NK-92 (cell line): ENCODE results near the gene WDR64.

Source experiments
- DNase-seq: peaks from one replicate; lab custom pipeline; 2025; ENCODE audit not compliant: unreplicated experiment; lab: John Stamatoyannopoulos, UW

Gene WDR64

DNA sequence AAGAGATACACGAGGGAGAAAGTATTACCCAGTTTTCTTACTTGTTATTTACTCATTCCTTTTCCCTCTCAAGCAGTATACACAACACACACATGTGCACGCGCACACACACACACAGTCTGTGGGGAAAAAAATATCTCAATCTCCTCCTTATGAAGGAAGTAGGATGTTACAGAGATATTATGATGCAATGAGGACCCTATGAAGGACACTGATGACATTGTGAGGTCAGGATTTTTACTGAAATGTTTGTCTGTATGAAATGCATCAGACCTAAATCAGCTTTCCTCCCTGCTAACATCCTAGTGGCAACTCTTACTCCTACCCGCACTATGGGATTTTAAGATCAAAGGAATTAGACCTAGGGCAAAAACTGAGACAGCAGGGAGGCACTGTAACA lies at the start of gene WDR64:
Gene WDR64, plus strand, starts transcription at position 270 of the 400 bp plus-strand sequence. CDS start 204 bp downstream, outside the sequence.
- no peak for DNase-seq

DNA sequence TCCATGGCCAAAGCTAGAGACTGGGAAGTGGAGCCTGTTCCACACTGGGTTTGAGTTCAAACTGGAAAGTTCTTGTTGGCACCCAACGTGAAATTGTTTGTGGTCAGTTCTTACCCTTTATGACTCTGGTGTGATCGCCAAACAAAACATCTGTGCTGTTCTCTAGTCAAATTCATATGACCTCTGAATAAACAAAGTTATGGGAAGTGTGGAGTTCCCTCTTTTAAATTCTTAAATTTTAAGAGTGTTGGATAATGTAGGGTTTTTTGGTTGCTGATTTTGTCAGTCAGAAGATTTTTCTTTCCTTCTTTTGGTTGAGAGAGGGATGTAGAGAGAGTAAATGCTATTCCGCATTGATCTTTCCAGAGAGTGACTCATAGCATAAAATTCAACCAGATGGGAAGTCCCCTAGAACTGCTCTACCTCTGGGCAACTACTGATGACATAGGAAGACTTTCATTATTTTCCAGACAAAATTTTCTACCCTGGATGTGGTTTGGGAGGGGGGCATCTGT lies 48.3 kb upstream of the WDR64 start:
- no peak for DNase-seq

DNA sequence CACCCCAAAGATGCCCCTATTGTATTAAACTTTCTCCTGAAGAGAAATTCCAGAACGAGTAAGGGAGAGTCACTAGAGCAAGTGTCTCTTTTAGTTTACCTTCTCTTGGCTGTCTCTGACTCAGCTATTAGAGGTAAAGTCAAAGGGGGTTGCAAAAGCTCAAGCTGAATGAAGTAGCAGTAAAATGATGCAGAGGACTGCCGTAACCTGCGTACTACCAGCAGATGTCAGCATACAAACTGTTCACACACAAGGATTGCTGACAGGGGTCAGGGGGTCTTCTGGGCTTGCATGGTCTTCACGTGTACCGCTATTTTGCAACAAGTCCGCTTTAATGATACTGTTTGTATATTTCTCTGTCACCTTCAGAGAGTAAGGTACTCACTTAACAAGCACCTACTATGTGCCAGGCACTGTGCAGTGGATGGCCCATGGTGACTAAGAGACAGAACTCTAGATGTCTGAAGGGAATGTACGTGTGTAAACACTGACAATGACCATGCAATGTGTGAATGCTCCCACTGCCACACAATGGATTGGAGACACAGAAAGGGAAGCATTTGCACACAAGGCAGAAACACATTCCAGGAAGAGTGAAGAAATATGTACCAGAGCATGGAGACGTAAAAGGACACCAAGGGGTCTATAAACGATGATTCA lies 46.8 kb upstream of the WDR64 start:
- DNase-seq: no peak

DNA sequence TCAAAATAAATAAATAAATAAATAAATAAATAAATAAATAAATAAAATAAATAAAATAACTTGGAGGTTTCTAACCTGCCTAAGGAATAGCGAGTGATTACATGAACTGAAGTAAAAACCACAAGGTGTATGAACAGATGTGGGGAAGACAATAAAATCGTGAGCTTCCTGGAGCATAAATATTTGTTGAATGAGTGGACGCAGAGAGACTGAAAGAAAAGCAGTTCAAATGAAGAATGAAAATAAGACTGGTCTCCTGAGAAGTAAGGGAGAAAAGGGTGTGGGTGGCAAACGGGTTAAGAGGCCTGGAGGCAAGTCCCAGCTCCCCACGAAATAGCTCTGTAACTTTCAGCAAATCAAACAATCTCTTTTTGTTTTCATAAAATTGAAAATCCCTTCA lies 45.5 kb upstream of the WDR64 start:
- DNase-seq: no peak

DNA sequence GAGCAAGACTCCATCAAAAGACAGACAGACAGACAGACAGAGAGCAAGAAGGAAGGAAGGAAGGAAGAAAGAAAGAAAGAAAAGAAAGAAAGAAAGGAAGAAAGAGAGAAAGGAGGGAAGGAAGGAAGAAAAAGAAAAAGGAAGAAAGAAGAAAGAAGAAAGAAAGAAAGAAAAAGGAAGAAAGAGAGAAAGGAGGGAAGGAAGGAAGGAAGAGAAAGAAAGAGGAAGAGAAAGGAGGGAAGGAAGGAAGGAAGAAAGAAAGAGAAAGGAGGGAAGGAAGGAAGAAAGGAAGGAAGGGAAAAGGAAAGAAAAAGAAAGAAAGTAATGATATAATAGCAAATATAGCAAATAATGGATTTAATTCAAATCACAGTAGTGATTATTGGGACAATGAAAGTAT lies 44.6 kb upstream of the WDR64 start:
- DNase-seq: no peak

DNA sequence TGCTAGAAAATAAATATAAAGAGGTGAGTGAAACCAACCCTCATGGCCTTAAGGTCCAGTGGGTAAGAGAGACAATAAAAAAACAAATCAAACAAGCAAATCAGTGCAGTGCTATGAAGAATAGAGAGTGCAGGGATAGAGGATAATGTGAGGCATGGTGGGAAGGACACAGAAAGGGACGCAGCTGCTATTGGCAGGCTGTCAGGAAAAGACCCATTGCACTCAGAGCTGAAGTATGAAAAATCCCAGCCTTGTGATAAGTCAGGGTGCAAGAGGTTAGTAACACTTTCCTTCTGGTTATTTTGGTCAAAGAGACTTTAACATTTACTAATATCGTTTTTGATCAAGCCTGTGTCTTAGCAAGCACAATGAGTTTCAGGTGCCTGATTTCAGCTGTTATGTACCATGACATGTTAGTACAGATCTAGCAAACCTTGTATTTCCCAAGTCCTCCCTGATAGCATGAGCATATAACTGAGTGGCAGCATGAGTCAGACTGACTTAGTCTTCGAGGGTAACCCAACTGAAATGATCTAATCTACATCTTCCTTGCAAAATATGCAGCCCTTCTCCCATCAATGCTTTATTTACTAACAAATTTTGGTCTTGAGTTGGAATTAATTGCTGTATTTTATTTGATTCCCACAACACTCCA lies 43.6 kb upstream of the WDR64 start:
- no peak for DNase-seq

DNA sequence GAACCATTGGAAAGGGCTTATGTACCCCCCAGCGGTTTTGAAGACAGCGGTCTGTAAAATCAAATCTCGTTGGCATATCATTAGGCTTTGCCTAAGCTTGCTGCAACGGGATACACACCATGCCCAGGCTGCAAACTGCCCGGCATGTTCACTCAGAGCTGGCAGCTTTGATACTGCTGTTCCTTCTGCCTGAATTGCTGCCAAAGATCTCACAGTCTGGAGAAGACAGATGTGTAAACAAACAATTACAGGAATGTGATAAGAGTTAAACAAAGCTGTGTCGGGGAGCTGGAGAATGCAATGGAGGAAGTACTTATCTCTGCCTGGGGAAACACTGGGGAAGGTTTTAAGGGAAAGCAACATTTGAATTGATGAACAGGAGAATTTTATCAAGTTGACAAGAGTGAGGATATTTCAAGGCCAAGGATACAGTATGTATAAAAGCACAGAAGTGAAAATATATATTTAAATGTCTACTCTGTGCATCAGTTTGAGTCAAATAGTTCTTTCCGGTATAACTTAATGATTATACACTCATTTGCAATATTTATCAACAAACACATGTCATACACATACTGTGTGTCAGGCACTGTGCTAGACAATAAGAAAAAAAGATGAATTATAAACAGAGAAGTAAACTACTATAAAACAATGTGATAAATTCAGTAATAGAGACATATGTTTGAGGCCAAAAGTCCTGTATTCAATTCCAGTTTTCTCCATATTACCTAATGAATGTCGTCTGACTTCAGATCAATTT lies 41.8 kb upstream of the WDR64 start:
- DNase-seq: no peak

DNA sequence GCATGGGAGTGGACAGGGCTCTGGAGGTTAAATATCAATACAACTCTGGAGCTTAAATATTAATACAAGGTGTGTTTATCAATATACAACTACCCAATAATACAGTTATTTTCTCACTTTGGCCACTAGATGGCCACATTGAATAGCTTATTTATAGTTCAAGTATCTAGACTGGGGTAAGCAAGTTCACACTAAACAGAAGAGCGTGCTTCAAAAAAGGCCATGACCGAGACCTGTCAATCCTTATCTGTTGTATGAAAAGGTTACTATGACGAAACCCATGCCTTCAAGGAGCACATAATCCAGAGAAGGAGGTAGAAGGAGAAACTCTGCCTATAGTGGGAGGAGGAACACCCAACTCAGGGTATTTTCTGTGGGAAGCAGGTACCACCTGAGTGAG lies 41.0 kb upstream of the WDR64 start:
- DNase-seq: no peak

DNA sequence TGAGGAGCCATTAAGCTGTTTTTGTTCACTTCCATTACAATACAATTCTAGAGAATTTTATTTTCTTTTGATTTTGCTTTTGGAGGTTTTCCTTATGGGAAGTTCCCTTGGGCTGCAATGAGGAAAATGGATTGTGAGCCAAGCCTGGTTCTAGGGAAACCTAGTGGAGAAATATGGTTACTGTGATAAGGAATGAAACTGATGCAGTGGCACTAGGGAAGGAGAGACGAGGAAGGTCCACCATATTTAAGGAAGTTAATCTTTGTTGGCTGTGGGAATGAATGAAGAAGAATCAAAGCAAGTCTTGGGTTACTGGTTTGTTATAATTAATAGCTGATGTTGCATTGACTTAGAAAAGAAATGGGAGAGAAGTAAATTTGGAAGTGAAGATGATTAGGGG lies 40.3 kb upstream of the WDR64 start:
- no peak for DNase-seq

DNA sequence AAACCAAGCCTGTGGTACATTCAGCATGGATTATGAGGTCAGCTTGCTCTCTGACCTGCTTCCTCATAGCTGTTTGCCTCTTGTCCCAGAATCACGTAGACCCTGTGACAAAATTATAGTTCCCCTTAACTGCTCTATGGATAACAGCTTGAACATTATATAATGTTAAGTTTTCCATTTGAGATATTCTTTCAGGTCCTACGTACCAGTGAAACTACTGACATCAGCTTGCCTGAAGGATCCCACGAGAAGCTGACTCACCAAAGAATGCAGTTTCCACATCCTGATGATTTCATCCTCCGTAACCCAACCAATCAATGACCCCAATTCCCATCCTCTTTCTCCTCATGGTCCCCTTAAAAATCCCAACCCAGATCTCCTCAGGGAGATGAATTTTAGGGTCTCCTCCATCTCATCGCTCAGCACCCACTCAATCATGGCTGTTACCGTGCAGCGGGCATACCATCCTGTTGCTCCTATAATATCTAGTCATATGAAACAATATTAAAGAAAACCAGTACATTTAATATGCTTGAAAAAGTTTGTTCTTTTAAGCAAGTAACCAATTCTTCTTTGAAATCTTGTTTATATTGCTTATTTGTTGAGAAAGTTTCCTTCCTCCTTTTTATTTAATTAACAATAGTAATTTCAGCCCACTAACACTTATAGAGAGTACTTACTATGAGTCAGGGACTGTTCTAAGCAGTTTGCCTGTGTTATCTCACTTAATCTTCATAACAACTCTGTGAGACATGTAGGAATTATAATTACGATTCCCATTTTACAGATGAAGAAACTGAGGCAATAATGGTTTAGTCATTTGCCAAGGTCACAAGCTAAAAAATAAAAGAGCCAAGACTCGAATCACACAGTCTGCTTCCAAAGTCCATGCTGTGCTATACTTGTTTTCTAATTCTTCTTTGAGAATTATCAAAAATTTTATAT lies 39.3 kb upstream of the WDR64 start:
- DNase-seq: no peak

DNA sequence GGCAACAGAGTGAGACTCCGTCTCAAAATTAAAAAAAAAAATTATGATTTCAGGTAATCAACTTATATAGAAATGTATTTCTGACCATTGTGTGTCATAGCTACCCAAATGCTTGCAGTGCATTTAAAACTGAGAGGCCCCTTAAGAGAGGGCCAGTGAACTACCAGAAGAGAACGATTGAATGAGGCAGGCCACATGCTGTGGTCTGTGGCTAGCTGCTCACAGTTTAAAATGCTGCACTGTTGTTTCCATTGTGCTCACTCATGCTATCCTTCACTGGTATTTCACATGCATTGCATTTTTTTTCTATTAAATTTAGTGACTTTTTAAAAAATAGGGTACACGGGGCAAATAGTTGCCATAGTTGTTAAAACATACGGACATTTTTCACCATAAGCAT lies 37.9 kb upstream of the WDR64 start:
- DNase-seq: no peak

DNA sequence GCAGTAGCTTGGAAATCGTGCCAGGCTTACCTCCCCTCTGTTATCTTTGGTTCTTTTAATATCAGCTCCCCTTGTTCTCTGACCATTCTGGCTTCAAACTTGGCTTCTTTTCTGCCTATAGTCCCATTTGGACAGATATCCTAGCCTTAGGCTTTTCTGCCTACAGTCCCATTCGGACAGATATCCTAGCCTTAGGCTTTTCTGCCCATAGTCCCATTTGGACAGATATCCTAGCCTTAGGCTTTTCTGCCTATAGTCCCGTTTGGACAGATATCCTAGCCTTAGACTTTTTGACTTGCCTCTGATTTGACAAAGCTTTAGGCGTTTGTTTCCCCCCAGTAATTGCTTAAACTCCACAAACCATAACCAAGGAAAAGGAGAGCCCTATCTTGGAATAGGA lies 37.5 kb upstream of the WDR64 start:
- DNase-seq: no peak

DNA sequence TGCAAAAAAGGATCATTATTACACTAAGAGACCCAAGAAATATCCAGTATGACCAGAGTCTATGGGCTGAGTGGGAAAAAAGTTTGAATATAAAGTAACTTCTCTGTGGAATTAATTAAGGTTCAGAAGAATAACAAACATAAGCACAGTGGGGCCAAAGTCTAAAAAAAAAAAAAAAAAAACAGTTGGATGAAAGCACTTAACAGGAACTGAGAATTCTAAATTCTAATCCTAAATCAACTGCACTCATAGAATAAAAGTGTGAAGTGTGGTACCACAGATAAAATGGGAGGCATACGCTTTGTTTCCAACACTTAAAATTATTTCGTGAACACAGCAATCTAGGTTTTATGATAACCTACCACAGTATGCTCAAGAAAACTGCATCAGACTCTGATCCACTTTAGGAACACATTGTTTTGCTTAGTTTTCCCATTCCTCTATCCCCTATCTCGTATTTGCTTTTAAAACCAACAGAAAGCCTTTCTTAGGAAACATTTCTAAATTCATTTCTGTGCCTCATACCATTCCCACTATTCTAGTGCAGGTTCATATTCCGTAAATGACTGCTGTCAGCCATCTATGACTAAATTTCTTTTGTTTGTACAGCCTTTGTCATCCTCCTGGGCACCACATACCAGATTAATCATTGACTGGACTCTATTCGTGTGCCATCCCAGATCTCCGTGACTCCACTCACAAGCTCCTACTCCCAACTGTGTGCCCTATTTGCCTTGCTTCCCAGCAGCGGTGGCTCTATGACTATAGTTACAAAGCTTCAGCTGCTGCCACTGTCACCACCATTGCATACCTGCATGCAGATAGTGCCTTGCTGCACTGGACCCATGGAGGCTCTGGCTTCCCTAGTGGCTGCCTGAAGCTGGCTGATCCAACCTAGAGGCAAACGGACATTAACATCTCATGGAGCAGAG lies 36.8 kb upstream of the WDR64 start:
- DNase-seq: no peak

DNA sequence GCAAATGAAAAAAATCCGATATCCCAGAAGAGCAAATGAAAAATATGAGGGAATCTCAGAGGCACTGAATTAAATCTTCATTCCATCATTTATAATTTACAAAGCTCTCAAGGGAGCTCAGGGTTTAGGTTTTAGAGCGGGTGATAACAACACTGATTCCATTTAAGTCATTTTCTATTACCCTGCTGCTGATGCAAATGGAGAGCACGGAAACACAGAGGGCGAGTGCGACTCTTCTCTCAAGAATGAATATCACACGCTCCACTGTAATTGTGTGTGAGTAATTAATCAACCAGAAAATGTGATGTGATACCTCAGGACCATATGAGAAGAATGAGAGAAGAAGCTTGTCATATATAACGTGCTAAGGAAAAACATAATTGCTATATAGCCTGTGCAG lies 34.7 kb upstream of the WDR64 start:
- no peak for DNase-seq

DNA sequence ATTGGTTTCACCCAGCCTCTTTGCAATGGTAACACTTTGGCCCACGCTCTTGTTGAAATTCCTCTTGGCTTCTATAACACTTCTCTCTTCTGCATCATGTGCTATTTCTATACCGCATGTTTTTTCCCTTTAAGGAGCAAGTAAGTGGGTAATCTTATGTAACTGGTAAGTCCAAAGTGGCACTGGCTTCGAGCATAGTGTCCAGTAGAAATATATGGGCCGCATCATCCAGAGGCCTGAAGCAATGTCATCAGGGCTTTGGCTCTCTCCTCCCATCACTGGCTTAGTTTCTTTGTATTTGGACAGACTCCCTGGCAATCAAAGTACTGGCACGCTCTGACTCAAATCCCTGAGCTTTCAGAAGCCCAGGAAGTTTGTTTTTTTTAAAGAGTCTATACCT lies 29.4 kb upstream of the WDR64 start:
- DNase-seq: no peak

DNA sequence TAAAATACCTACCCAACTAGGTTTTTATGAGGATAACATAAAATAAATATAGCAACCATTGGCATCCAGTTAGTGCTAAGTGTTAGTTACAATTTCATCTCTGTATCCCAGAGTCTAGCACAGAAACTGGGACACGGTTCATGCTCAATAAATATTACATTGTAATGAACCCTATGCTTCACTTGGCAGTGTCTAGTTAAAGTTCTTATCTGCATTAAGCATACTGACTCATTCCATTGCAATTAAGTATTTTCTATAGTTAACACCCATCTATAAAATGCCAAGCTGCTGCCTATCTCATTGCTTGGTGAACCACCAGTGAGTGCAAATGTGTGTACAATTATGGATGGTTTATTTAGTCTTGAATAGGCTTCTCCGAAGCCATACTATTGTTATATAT lies 27.1 kb upstream of the WDR64 start:
- no peak for DNase-seq

DNA sequence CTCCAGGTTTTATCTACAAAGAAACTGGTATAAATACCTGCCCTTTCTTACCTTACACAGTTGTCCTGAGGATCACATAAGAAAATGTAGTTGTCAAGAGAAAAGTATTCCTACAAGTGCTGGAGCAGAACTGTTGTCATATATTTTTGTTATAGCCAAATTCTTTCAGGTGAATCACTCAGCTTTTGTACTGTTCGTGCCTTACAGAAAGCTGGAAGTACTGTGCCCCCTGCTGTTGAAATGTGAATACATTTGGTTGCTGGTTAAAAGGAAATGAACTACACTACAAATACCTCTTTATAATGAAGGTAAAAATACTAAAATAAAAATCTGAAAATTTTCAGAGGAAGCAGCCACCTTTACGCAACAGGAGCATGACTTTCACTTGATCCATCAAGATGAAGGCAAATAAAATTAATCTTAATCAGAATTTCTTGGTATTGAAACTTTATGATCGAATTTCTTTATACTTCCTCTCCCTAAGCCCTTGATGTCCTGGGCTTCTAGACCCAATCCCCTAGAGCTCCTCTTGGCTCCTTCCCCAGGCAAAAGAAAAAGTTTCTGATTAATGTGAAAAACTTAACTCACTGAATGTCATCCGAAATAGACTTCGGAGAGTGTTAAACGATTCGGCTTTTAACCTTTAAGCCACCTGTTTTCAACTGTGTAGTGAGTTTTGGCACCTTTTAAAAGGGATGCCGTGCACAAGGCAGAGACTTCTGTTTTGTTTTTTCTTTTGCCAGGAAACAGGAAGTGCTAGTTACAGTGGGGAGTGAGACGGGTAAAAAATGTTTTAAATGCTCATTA lies 24.4 kb upstream of the WDR64 start:
- DNase-seq: no peak

DNA sequence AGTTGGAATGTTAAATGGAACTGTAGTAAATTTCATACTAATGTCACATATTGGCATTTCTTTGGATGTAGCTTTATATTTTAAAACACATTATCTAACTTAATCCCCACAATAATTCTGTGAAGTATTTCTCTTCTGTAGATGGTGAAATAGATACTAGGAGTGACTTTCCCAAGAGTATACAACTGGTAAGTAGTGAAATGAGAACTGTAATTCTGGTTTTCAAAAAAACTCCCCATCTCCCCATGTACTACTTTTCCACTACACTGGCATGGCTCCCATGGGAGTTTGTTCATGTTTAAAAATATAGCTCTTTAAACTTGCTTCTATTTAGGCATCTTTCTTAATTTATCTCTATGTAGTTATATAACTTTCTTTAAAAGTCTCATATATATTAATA lies 22.1 kb upstream of the WDR64 start:
- DNase-seq: no peak

DNA sequence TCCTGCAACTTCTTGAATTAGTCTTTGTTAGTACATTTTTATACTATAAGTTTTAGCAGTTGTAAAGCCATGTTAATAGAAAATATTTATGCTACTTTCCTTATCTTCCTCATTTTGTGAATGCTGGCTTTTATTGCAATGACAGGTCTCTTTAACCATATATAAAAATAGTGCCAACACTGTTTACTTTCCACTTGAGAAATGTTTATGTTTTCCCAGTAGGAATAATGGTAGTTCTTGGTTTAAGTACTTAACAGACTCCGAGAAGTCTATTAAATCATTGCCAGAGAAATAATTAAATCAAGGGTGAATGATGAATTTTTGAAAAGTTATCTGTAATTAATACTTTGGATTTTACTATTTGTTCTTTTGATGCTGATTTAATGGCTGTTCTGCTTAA lies 21.6 kb upstream of the WDR64 start:
- no peak for DNase-seq
